Hematopoietic multipotent progenitor cell treated with erythropoietin and hydrocortisone succinate and interleukin-3 and kit ligand, for 17 days (in vitro differentiated cells): Measurements from ENCODE around the gene LDLRAD3.

Experiments
- DNase-seq: peaks from one replicate; pipeline ENCODE4 v3.0.0-alpha.2; 2015; ENCODE audit warnings: low spot score

The LDLRAD3 gene

DNA sequence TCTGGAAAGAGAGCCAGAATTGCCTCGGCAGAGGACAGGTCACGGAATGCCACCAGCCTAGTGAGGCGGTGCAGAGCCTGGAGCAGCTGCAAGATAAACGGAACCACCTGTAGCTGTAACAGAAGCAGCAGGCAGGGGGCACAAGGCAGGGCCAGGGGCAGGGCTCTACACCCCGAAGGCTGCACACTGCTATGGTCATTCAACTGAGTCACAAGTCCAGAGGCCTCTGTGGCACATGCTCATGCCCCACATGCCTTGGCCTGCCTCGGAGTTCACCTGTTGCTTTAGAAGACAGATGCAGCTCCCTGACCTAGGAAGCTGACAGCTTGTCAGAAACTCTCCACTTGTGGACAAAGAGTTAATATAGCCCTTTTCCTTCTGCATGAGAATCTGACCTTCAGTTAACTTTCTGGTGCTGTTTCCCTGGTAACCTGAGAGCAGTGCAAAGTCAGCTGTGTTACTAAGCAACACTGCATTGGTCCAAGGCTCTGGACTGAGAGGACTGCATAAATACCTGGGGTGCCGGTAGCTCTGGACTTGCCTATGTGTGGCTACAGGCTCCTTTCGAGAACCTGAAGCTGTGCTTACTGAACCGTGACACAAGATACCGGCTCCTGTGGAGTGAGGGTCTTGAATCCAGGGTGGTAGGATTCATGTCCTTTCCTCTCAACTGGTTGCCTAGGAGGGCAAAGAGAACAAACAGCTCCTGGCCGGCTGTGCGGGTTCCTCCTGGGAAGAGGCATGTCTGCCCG lies 334.8 kb downstream of the LDLRAD3 start:
- DNase-seq, result no peak

GRCh38 chr11:36280531-36280930 lies 336.7 kb downstream of the LDLRAD3 start:
- DNase-seq, result no peak
